H1 (cell line): Measurements from ENCODE around the gene COL27A1. TPM values are rescaled to one million over a fixed set of nuclear protein-coding genes. Genes with fewer than 3 reads are reported as not detected.

Experiments used
- CTCF ChIA-PET: fragments of 300-600 bp; sonication (Branson Sonifier 250); formaldehyde crosslinking; loops from one replicate; lab custom pipeline; 2021; ENCODE audit not compliant: partially characterized antibody; lab: Charles Lee
- POLR2A ChIA-PET: fragments of 300-600 bp; sonication (Branson Sonifier 250); formaldehyde crosslinking; loops from one replicate; lab custom pipeline; 2021; ENCODE audit warnings: inconsistent platforms; ENCODE audit not compliant: partially characterized antibody; lab: Charles Lee
- DNase-seq, 2 experiments: peaks; one replicate each; pipeline versions ENCODE4 v3.0.0 to v3.0.0-alpha.2; 2010 to 2022; ENCODE audit warnings: low spot score in 2 of 2, low read depth in 1 of 2, mixed read lengths in 1 of 2
- FAIRE-seq: peaks from 2 replicates; lab custom pipeline; 2011; peaks lifted over from hg19 to GRCh38; lab: Jason Lieb, UNC
- H2AFZ ChIP-seq: 2 replicates; pipeline ENCODE4 v1.8.1; 2012; ENCODE audit warnings: low read length, inconsistent platforms
- H2AK5ac ChIP-seq: 2 replicates; pipeline ENCODE4 v1.6.1; 2013; ENCODE audit warnings: low read depth, low read length
- H2BK120ac ChIP-seq: replicated peaks from 2 replicates; pipeline ENCODE3; 2013; ENCODE audit warnings: low read depth, low read length, inconsistent platforms
- H2BK12ac ChIP-seq: 2 replicates; pipeline ENCODE4 v1.6.1; 2013; ENCODE audit warnings: low read depth, low read length
- H2BK15ac ChIP-seq: 2 replicates; pipeline ENCODE4 v1.6.1; 2013; ENCODE audit warnings: low read length
- H2BK20ac ChIP-seq: 2 replicates; pipeline ENCODE4 v1.6.1; 2013; ENCODE audit warnings: low read length
- H2BK5ac ChIP-seq: 2 replicates; pipeline ENCODE4 v1.6.1; 2013; ENCODE audit warnings: low read depth, low read length
- H3K14ac ChIP-seq: 2 replicates; pipeline ENCODE4 v1.6.1; 2013; ENCODE audit warnings: inconsistent platforms; ENCODE audit not compliant: insufficient read length
- H3K18ac ChIP-seq: 2 replicates; pipeline ENCODE4 v1.6.1; 2013; ENCODE audit warnings: low read length; ENCODE audit errors: extremely low read depth
- H3K23ac ChIP-seq: 2 replicates; pipeline ENCODE4 v1.6.1; 2013; ENCODE audit warnings: inconsistent platforms; ENCODE audit not compliant: insufficient read length
- H3K23me2 ChIP-seq: 2 replicates; pipeline ENCODE4 v1.6.1; 2013; ENCODE audit warnings: low read depth, low read length
- H3K27ac ChIP-seq: 2 replicates; pipeline ENCODE4 v1.6.1; 2011; ENCODE audit warnings: low read depth, low read length, inconsistent platforms
- H3K27me3 ChIP-seq, 4 experiments: replicated peaks in 1 of 4; 1 replicate in 1 of 4; 2 replicates in 3 of 4; pipeline versions ENCODE4 v1.6.1 to v1.8.1; 2011 to 2013; ENCODE audit warnings: low read length in 3 of 4, mild to moderate bottlenecking in 3 of 4, inconsistent platforms in 2 of 4, mixed read lengths in 2 of 4, moderate library complexity in 1 of 4; ENCODE audit not compliant: control insufficient read depth in 3 of 4, insufficient read depth in 3 of 4; ENCODE audit errors: extremely low read depth in 1 of 4
- H3K36me3 ChIP-seq, 4 experiments: 2 replicates each; pipeline versions ENCODE4 v1.6.1 to v1.8.1; 2011 to 2013; ENCODE audit warnings: mild to moderate bottlenecking in 4 of 4, low read length in 3 of 4, moderate library complexity in 2 of 4, control low read depth in 1 of 4, inconsistent platforms in 1 of 4; ENCODE audit not compliant: insufficient read depth in 4 of 4, control insufficient read depth in 2 of 4
- H3K4ac ChIP-seq: replicated peaks from 2 replicates; pipeline ENCODE3; 2013; ENCODE audit warnings: low read length, low read depth, mixed read lengths, inconsistent platforms; ENCODE audit not compliant: insufficient read length
- H3K4me1 ChIP-seq, 4 experiments: replicated peaks in 1 of 4; 1 replicate in 1 of 4; 2 replicates in 3 of 4; pipeline versions ENCODE4 v1.6.1 to v1.8.1; 2011 to 2013; ENCODE audit warnings: low read length in 3 of 4, inconsistent platforms in 2 of 4, mixed read lengths in 1 of 4; ENCODE audit not compliant: insufficient read depth in 4 of 4, control insufficient read depth in 3 of 4
- H3K4me2 ChIP-seq, 2 experiments: 2 replicates each; pipeline versions ENCODE4 v1.6.1 to v1.8.1; 2011 to 2013; ENCODE audit warnings: low read depth in 2 of 2, low read length in 2 of 2, control low read depth in 1 of 2, inconsistent platforms in 1 of 2, mild to moderate bottlenecking in 1 of 2; ENCODE audit not compliant: insufficient read depth in 1 of 2
- H3K4me3 ChIP-seq, 4 experiments: fragments of 200-600, 300-600 bp in 1 of 4; sonication (generic), shearing (Covaris generic), sonication (Bioruptor Twin) in 1 of 4; 2 replicates each; pipeline versions ENCODE4 v1.5.1 to v1.8.1; 2011 to 2016; ENCODE audit warnings: low read length in 4 of 4, low read depth in 3 of 4, control low read depth in 2 of 4, inconsistent platforms in 2 of 4, mild to moderate bottlenecking in 2 of 4, mixed read lengths in 1 of 4, moderate library complexity in 1 of 4; ENCODE audit not compliant: insufficient read depth in 2 of 4; ENCODE audit errors: extremely low read depth in 1 of 4
- H3K56ac ChIP-seq: replicated peaks from 2 replicates; pipeline ENCODE3; 2013; ENCODE audit warnings: low read depth, mild to moderate bottlenecking, mixed read lengths, low read length, inconsistent platforms; ENCODE audit not compliant: insufficient read length
- H3K79me1 ChIP-seq: 2 replicates; pipeline ENCODE4 v1.6.1; 2013; ENCODE audit warnings: low read depth, low read length, control low read depth
- H3K79me2 ChIP-seq, 2 experiments: 2 replicates each; pipeline versions ENCODE4 v1.6.1 to v1.8.1; 2012 to 2013; ENCODE audit warnings: low read length in 2 of 2, mild to moderate bottlenecking in 2 of 2, inconsistent platforms in 1 of 2; ENCODE audit not compliant: insufficient read depth in 2 of 2, control insufficient read depth in 1 of 2
- H3K9ac ChIP-seq, 4 experiments: replicated peaks in 1 of 4; 1 replicate in 1 of 4; 2 replicates in 3 of 4; pipeline versions ENCODE4 v1.6.1 to v1.8.1; 2011 to 2013; ENCODE audit warnings: low read depth in 3 of 4, low read length in 3 of 4, control low read depth in 2 of 4, mild to moderate bottlenecking in 2 of 4, moderate library complexity in 2 of 4, inconsistent platforms in 1 of 4; ENCODE audit errors: extremely low read depth in 1 of 4
- H3K9me3 ChIP-seq, 2 experiments: 2 replicates each; pipeline versions ENCODE4 v1.6.1 to v1.8.1; 2012 to 2013; ENCODE audit warnings: mild to moderate bottlenecking in 2 of 2, moderate library complexity in 2 of 2, control low read depth in 1 of 2, inconsistent platforms in 1 of 2, low read depth in 1 of 2, low read length in 1 of 2, mixed read lengths in 1 of 2; ENCODE audit not compliant: insufficient read depth in 2 of 2
- H4K20me1 ChIP-seq, 2 experiments: replicated peaks in 1 of 2; 2 replicates each; pipeline versions ENCODE3 to v1.8.1; 2011 to 2013; ENCODE audit warnings: inconsistent platforms in 2 of 2, low read length in 2 of 2, mild to moderate bottlenecking in 1 of 2; ENCODE audit not compliant: insufficient read depth in 2 of 2, control insufficient read depth in 1 of 2
- H4K5ac ChIP-seq: 2 replicates; pipeline ENCODE4 v1.6.1; 2013; ENCODE audit warnings: low read length, low read depth, mixed read lengths, inconsistent platforms; ENCODE audit not compliant: insufficient read length
- H4K8ac ChIP-seq: 2 replicates; pipeline ENCODE4 v1.8.0; 2013; ENCODE audit warnings: mild to moderate bottlenecking, moderate library complexity, low read length, inconsistent platforms; ENCODE audit not compliant: insufficient read depth; ENCODE audit errors: extremely low read depth
- H4K91ac ChIP-seq: replicated peaks from 2 replicates; pipeline ENCODE3; 2013; ENCODE audit warnings: low read length, mixed read lengths, inconsistent platforms; ENCODE audit not compliant: insufficient read length
- EZH2 ChIP-seq: fragments of 200-600 bp; sonication (generic); IDR thresholded peaks from 2 replicates; pipeline ENCODE4 v1.7.1; 2012; ENCODE audit warnings: low read depth, mild to moderate bottlenecking, moderate library complexity, low read length, inconsistent platforms; ENCODE audit not compliant: severe bottlenecking
- JUN ChIP-seq: IDR thresholded peaks from 2 replicates; pipeline ENCODE4 v1.6.1; 2011; ENCODE audit warnings: low read depth, mild to moderate bottlenecking, improper control_type of control experiment, low read length
- POLR2AphosphoS5 ChIP-seq: IDR thresholded peaks from 2 replicates; pipeline ENCODE4 v1.6.1; 2011; ENCODE audit warnings: low read depth, low read length
- SIRT6 ChIP-seq: IDR thresholded peaks from one replicate; pipeline ENCODE4 v1.7.1; 2012; ENCODE audit warnings: low read length, inconsistent platforms
- SUZ12 ChIP-seq: fragments of 200-600 bp; sonication (generic); IDR thresholded peaks from 2 replicates; pipeline ENCODE4 v1.6.1; 2012; ENCODE audit warnings: mild to moderate bottlenecking, inconsistent platforms, low read length, moderate library complexity, mixed read lengths
- TCF12 ChIP-seq: IDR thresholded peaks from 2 replicates; pipeline ENCODE4 v1.6.1; 2011; ENCODE audit warnings: low read depth, mild to moderate bottlenecking, low read length
- WGBS, 2 experiments: shearing (Covaris generic) in 1 of 2; methylation state at CpG; one replicate each; pipeline versions ENCODE4 v1.1.6 to v1.1.7; 2013 to 2015; ENCODE audit warnings: low lambda C conversion rate in 2 of 2, mixed read lengths in 2 of 2, inconsistent platforms in 1 of 2, low coverage in 1 of 2, missing lambda C conversion rate in 1 of 2; ENCODE audit not compliant: insufficient replicate concordance in 2 of 2, insufficient coverage in 1 of 2, insufficient read length in 1 of 2; ENCODE audit errors: extremely low coverage in 1 of 2, missing lambda C conversion rate in 1 of 2; 5-methylcytosine and 5-hydroxymethylcytosine counted together
- polyA plus RNA-seq, 7 experiments: library from polyadenylated mRNA; depleted of rRNA in 3 of 7; stranded (reverse) in 5 of 7; unstranded in 2 of 7; fragments of >200 nt in 5 of 7; fragments of 200-250 nt in 2 of 7; gene quantifications; 1 replicate in 5 of 7; 2 replicates in 1 of 7; 4 replicates in 1 of 7; pipeline versions ENCODE4 v1.2.1 to v1.2.3, GENCODE V29; 2011 to 2013; ENCODE audit warnings: missing spikeins in 2 of 7, mixed read lengths in 2 of 7
- total RNA-seq: library from RNA; stranded (reverse); fragmentation: NEBNext Ultra II Directional; extraction: Animal tissue kit (Norgen Biotek cat#: 25700); gene quantifications from 2 replicates; pipeline ENCODE4 v1.2.1, GENCODE V29; 2021

Gene COL27A1
- total and polyA plus RNA-seq, 2 of the 8 experiments (the other 6 are each of a cell fraction or from before 2014, with no cell fraction given): 15.1 to 22.8 TPM

GRCh38 chr9:114178076-114178475 lies 22.7 kb downstream of the COL27A1 start:
- H2BK5ac ChIP-seq: no peak overlapping the region
- no peak for DNase-seq
- H3K18ac ChIP-seq: no peak overlapping the region
- no peak overlapping the region for H4K8ac ChIP-seq
- no peak overlapping the region for H3K4me3 ChIP-seq
- no peak overlapping the region for H2AK5ac ChIP-seq
- H3K27me3 ChIP-seq: no peaks in the 10 kb centered on the region
- CTCF ChIA-PET: interaction anchor here (0.8 to 3.8 kb wide), 7 partner anchors 9 to 112 kb away, joined by 3 to 16 read pairs (median 4); no protein-coding TSS in a partner anchor
- no peak overlapping the region for H2BK15ac ChIP-seq
- H2BK120ac ChIP-seq: no peak overlapping the region
- H4K20me1 ChIP-seq: peaks cover 0 to 1% of the 10 kb centered on the region in 2 experiments
- POLR2A ChIA-PET: interaction anchor here (0.6 kb wide), 1 partner anchor 168 kb away, joined by 3 read pairs; no protein-coding TSS in a partner anchor
- no peaks in the 10 kb centered on the region for H3K79me1 ChIP-seq
- H3K36me3 ChIP-seq: no peaks in the 10 kb centered on the region; a peak in 1 of 8 replicates
- no peak for FAIRE-seq
- H3K9ac ChIP-seq: no peak overlapping the region
- H3K4ac ChIP-seq: no peak overlapping the region
- H3K56ac ChIP-seq: no peak overlapping the region
- no peak overlapping the region for H2BK20ac ChIP-seq
- no peak overlapping the region for H3K27ac ChIP-seq
- no peak overlapping the region for H3K14ac ChIP-seq
- no peak for TF ChIP-seq JUN
- TF ChIP-seq EZH2: no peak
- TF ChIP-seq SIRT6: no peak
- no peak for TF ChIP-seq TCF12
- TF ChIP-seq SUZ12: no peak
- no peak for TF ChIP-seq POLR2AphosphoS5
- no peaks in the 10 kb centered on the region for H3K9me3 ChIP-seq
- 85% methylated on average over 8 of the region's 8 CpGs; no CpG with 5 or more reads in 1 of the 2 experiments for WGBS, 2 experiments
- no peak overlapping the region for H3K23ac ChIP-seq
- no peak overlapping the region for H4K5ac ChIP-seq
- no peak overlapping the region for H4K91ac ChIP-seq
- H2BK12ac ChIP-seq: no peak overlapping the region
- no peaks in the 10 kb centered on the region for H3K79me2 ChIP-seq
- H3K23me2 ChIP-seq: no peaks in the 10 kb centered on the region
- H3K4me1 ChIP-seq: no peaks in the 10 kb centered on the region; a peak in 1 of 7 replicates
- no peak overlapping the region for H3K4me2 ChIP-seq
- no peak overlapping the region for H2AFZ ChIP-seq
